ENCODE measurements around the gene TPPP.
A peak's percentile ranks its signal among the peaks of the same experiment; 100 is the strongest.
"Not testable (repeated sequence)": the region's sequence is repeated elsewhere in the genome, so short reads cannot be mapped to it uniquely, and the experiment has no call there.

Gene TPPP

DNA sequence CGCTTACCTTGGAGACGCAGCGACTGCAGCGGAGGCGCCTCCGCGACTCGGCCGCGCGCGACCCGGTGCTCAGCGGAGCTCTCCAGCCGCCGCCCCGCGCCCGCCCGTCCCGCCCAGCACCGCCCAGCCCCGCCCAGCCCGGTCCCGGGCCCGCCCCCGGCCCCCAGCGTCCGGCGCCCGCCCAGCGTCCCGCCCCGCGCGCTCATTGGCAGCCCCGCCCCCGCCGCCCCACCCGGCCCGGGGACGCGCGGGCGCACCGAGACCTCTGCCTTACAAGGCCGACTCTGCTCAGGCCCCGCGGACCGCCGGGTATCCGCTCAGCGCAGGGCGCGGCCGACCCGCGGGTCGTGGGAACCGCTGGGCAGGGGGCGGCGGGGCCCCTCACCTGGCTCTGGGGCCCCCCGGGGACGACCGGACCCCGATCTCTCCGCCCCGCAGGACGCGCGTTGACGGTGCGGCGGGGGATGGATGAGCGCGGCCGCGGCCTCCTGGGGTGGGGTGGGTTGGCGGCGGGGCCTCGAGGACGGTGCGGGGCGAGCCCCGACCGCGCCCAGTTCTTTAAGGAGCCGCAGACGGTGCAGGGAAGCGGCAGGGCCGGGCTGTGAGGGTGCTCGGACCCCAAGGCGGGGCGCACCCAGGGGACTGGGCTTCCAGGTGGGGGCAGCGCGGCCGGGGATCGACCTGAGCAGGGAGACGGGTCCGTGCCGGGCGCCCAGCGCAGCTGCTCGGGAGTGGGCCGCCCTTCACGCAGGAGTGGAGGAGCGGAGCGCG lies at the start of gene TPPP:
TPPP (minus strand) TSS at position 82 of the 771 bp plus-strand sequence. CDS start 15,292 bp downstream, outside the sequence.
- peak; percentile 31 for DNase-seq (ENCODE audit: low read depth)

GRCh38 chr5:742276-742675 lies 49.1 kb upstream of the TPPP start:
- not testable (repeated sequence) for DNase-seq (ENCODE audit: low read depth); H3K4me3 ChIP-seq (ENCODE audit: low read depth, low read length)

More for the DNA sequence above, at the start of gene TPPP:
- peak within 1 kb of the TSS; percentile 17 for H3K4me3 ChIP-seq (ENCODE audit: low read depth, low read length)

DNA sequence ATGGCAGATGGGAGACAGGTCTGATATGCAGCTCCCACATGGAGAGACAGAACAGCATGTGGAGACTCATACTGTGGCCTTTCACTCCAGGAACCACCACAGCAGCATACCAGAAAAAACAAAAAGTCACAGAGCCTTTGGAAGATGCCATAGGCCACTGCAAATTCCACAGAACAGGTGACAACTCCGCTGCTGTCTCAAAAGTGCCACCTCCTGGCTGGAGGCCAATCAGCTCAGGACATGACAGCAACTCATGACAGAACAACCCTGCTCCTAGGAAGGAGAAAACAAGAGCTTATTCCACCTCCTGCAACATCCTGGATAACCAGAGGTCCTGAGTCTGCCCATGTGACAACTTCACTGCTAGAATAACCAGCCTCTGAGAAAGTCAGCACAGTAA lies 41.0 kb upstream of the TPPP start:
- not testable (repeated sequence) for DNase-seq (ENCODE audit: low read depth)

DNA sequence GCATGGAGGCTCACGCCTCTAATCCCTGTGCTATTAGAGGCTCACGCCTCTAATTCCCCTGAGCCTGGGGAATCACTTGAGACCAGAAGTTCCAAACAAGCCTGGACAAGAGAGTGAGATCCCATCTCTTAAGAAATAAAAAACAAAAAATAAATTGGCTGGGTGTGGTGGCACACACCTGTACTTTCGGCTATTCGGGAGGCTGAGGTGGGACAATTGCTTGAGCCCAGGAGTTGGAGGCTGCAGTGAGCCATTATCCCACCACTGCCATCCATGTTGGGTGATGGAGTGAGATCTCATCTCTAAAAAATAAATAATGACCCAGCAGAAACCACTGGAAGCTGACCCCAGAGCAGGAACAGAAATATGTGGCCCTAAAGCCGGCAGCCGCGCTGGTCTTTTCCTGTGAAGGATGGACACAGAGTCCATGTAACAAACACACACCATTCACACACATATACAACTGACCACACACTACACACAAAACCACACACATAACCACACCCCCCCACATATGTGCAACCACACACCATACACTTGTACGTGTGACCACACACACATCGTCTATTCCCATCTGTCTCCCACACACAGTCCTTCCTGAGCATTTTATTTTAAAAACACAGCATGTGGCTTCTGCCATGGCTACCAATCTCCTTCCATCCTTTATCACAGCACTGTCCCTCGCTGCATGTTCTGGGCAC lies 39.8 kb upstream of the TPPP start:
- DNase-seq (ENCODE audit: low read depth); H3K4me3 ChIP-seq (ENCODE audit: low read depth, low read length): not testable (repeated sequence)

More for the DNA sequence above, 41.0 kb upstream of the TPPP start:
- H3K4me3 ChIP-seq (ENCODE audit: low read depth, low read length): not testable (repeated sequence)

DNA sequence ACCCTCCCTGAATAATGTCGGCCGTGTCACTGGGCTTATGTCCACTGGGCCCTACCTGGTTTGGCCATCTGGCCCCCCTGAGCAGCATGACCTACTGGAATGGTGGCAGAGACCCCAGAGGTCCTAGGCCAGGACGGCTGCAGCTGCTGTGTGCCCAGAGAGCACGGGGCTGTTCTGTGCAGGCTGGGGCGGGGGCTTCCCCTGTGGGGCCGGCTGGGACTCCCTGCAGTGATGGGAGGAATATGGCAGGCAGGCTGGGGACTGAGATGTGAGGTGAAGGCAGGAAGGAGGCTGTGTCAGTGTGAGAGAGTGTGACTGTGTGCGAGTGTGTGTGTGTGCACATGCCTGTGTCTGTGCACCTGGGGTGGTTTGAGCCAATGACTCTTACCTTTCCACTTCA lies 36.1 kb upstream of the TPPP start:
- DNase-seq (ENCODE audit: low read depth): not testable (repeated sequence)

GRCh38 chr5:727087-727486 lies 33.9 kb upstream of the TPPP start:
- DNase-seq (ENCODE audit: low read depth): peak; percentile 5
- TF ChIP-seq, protein P1, sequence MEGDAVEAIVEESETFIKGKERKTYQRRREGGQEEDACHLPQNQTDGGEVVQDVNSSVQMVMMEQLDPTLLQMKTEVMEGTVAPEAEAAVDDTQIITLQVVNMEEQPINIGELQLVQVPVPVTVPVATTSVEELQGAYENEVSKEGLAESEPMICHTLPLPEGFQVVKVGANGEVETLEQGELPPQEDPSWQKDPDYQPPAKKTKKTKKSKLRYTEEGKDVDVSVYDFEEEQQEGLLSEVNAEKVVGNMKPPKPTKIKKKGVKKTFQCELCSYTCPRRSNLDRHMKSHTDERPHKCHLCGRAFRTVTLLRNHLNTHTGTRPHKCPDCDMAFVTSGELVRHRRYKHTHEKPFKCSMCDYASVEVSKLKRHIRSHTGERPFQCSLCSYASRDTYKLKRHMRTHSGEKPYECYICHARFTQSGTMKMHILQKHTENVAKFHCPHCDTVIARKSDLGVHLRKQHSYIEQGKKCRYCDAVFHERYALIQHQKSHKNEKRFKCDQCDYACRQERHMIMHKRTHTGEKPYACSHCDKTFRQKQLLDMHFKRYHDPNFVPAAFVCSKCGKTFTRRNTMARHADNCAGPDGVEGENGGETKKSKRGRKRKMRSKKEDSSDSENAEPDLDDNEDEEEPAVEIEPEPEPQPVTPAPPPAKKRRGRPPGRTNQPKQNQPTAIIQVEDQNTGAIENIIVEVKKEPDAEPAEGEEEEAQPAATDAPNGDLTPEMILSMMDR (conservative IDR thresholded peaks at IDR 0.05; ENCODE audit: low read depth, low read length): peak; percentile 7
- H3K4me3 ChIP-seq (ENCODE audit: low read depth, low read length): not testable (repeated sequence)

More for the DNA sequence above, 36.1 kb upstream of the TPPP start:
- not testable (repeated sequence) for H3K4me3 ChIP-seq (ENCODE audit: low read depth, low read length)

GRCh38 chr5:723865-724264 lies 30.7 kb upstream of the TPPP start:
- not testable (repeated sequence) for DNase-seq (ENCODE audit: low read depth); H3K4me3 ChIP-seq (ENCODE audit: low read depth, low read length)

DNA sequence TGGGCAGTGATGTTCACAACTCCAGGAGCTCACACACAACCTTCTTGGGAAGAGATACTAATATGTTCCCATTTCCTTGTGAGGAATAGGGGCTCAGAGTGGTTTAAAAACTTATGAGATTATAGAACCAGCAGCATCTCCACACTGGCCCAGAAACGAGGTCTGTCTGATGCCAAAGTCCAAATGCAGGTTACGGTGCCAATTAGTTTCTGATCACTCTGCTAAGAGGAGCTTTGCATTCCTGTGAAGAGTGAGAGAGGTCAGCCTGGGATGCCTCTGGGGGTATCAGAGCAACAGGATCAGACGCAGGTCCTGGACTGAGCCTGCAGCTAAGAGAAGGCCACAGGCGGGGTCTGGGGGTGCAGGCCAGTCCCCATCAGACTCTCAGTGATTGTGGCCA lies 30.2 kb upstream of the TPPP start:
- DNase-seq (ENCODE audit: low read depth); H3K4me3 ChIP-seq (ENCODE audit: low read depth, low read length): not testable (repeated sequence)

- DNase-seq (ENCODE audit: low read depth): not testable (repeated sequence)
Measured at GRCh38 chr5:719379-719778, 26.2 kb upstream of the TPPP start.

DNA sequence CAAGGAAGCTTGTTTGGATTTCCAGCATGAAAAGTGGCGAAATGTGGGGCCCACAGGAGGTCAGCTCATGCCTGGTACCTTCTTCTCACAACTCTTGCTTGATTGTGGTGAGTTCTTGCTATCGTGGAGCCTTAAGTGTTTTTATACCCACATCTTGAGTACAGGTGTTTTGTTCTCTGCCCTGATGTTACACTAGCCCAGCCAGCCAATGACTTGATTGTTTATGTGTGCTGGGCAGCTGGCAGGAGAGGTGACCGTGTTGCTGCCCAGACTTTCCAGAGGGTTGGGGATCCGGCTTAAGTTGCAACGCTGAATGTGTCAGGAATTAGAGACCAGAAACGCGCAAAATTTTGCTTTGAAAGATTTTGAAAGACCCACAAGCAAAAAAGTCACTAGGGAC lies 24.0 kb upstream of the TPPP start:
- H3K4me3 ChIP-seq (ENCODE audit: low read depth, low read length): no peak overlapping the region
- no peak for DNase-seq (ENCODE audit: low read depth)
- TF ChIP-seq, protein P1 (conservative IDR thresholded peaks at IDR 0.05; ENCODE audit: low read depth, low read length): no peak

More at GRCh38 chr5:719379-719778, 26.2 kb upstream of the TPPP start:
- H3K4me3 ChIP-seq (ENCODE audit: low read depth, low read length): not testable (repeated sequence)

- DNase-seq (ENCODE audit: low read depth): peak; percentile 9
- not testable (repeated sequence) for H3K4me3 ChIP-seq (ENCODE audit: low read depth, low read length)
Measured at GRCh38 chr5:716740-717139, 23.6 kb upstream of the TPPP start.

- not testable (repeated sequence) for DNase-seq (ENCODE audit: low read depth)
Measured at GRCh38 chr5:715636-716035, 22.5 kb upstream of the TPPP start.

DNA sequence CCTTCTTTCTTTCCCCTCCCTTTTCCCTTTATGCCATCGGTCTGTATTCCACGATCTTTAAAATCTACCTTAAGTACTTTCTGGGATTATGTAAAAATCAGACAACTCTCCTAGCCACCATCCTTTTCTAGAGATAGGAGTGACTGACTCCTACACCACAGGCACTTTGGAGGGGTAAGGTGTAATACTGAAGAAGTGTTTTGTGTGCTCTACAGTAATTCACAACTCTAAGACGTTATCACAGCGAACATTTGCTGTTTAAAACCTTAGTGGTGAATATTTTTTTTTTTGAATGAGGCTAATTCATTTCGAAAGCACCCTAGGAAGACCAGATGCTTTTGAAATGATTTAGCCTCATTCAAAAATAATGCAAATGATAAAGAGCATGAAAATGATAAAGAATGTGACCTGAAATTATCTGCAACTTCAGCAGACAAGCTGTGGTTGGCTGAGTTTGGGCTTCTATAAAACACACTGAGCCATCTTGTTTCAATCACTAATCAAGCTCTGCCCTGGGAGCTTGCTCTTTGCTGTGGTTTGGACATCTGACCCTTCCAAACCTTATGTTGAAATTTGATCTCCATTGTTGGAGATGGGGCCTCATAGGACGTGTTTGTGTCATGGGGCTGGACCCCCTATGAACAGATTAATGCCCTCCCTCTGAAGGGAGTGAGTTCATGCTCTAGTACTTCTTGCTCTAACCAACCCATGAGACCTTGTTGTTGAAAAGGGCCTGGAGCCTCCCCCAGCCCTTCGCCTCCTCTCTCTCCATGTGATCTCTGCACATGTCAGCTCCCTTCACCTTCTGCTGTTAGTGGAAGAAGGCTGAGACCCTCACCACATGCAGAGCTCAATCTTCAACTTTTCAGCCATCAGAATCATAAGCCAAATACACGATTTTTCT lies 21.3 kb upstream of the TPPP start:
- DNase-seq (ENCODE audit: low read depth); H3K4me3 ChIP-seq (ENCODE audit: low read depth, low read length): not testable (repeated sequence)

More at GRCh38 chr5:715636-716035, 22.5 kb upstream of the TPPP start:
- H3K4me3 ChIP-seq (ENCODE audit: low read depth, low read length): not testable (repeated sequence)

- DNase-seq (ENCODE audit: low read depth); H3K4me3 ChIP-seq (ENCODE audit: low read depth, low read length): not testable (repeated sequence)
Measured at GRCh38 chr5:713686-714085, 20.5 kb upstream of the TPPP start.

GRCh38 chr5:708848-709517 lies 15.8 kb upstream of the TPPP start:
- not testable (repeated sequence) for DNase-seq (ENCODE audit: low read depth)

GRCh38 chr5:708374-708773 lies 15.2 kb upstream of the TPPP start:
- H3K4me3 ChIP-seq (ENCODE audit: low read depth, low read length): not testable (repeated sequence)

More at GRCh38 chr5:708848-709517, 15.8 kb upstream of the TPPP start:
- H3K4me3 ChIP-seq (ENCODE audit: low read depth, low read length): not testable (repeated sequence)

More at GRCh38 chr5:708374-708773, 15.2 kb upstream of the TPPP start:
- DNase-seq (ENCODE audit: low read depth): not testable (repeated sequence)
